GM21381 (cell line): ENCODE results near the gene CSNK1G1.
A peak's percentile ranks its signal among the peaks of the same experiment; 100 is the strongest.
"Not testable (repeated sequence)": the region's sequence is repeated elsewhere in the genome, so short reads cannot be mapped to it uniquely, and the experiment has no call there.

Experiments
- ATAC-seq: cut with Tn5 transposase; IDR thresholded peaks from one replicate; pipeline ENCODE4 v1.9.1; 2021; ENCODE audit warnings: mild to moderate bottlenecking, moderate library complexity; ENCODE audit not compliant: unreplicated experiment

The CSNK1G1 gene

GRCh38 chr15:64355944-64356709 lies at the start of gene CSNK1G1:
Gene CSNK1G1 (minus strand): TSS chr15:64356173. CDS start chr15:64300499, 55,674 bp downstream.
- ATAC-seq: peak; percentile 97

- no peak for ATAC-seq
Measured at GRCh38 chr15:64400583-64400982, 44.6 kb upstream of the CSNK1G1 start.

- no peak for ATAC-seq
Measured at GRCh38 chr15:64398575-64398974, 42.6 kb upstream of the CSNK1G1 start.

GRCh38 chr15:64396789-64397188 lies 40.8 kb upstream of the CSNK1G1 start:
- no peak for ATAC-seq

- ATAC-seq: not testable (repeated sequence)
Measured at GRCh38 chr15:64392471-64392870, 36.5 kb upstream of the CSNK1G1 start.

GRCh38 chr15:64389036-64389435 lies 33.1 kb upstream of the CSNK1G1 start:
- ATAC-seq: no peak

- peak; percentile 98 for ATAC-seq
Measured at GRCh38 chr15:64387562-64388168, 31.7 kb upstream of the CSNK1G1 start, which contains the start of gene TRIP4. Gene TRIP4 (plus strand): TSS chr15:64387836. CDS start chr15:64387864, 28 bp downstream.

GRCh38 chr15:64386291-64386690 lies 30.3 kb upstream of the CSNK1G1 start:
- no peak for ATAC-seq

- no peak for ATAC-seq
Measured at GRCh38 chr15:64383760-64384159, 27.8 kb upstream of the CSNK1G1 start.

GRCh38 chr15:64381000-64381751 lies 25.2 kb upstream of the CSNK1G1 start, which contains the start of gene PCLAF:
Gene PCLAF (minus strand): TSS chr15:64381441. CDS start chr15:64381371, 70 bp downstream.
- peak; percentile 99 for ATAC-seq

GRCh38 chr15:64380130-64380870 lies 24.3 kb upstream of the CSNK1G1 start:
- ATAC-seq: not testable (repeated sequence)

GRCh38 chr15:64379216-64379960 lies 23.4 kb upstream of the CSNK1G1 start:
- no peak for ATAC-seq

GRCh38 chr15:64373360-64373759 lies 17.4 kb upstream of the CSNK1G1 start:
- no peak for ATAC-seq

- not testable (repeated sequence) for ATAC-seq
Measured at GRCh38 chr15:64371383-64371782, 15.4 kb upstream of the CSNK1G1 start.

GRCh38 chr15:64369078-64369607 lies 13.2 kb upstream of the CSNK1G1 start:
- ATAC-seq: no peak

GRCh38 chr15:64361259-64361658 lies 5.3 kb upstream of the CSNK1G1 start:
- no peak for ATAC-seq

GRCh38 chr15:64356710-64357040 lies 702 bp upstream of the CSNK1G1 start:
- ATAC-seq: no peak

GRCh38 chr15:64355348-64355943 lies 527 bp downstream of the CSNK1G1 start:
- ATAC-seq: peak; percentile 21

- no peak for ATAC-seq
Measured at GRCh38 chr15:64354688-64355344, 1.2 kb downstream of the CSNK1G1 start.
